ENCODE results near the gene EDEM3.

Gene EDEM3

GRCh38 chr1:184648160-184648855 lies 106.3 kb downstream of the EDEM3 start:
- no peaks in the 10 kb centered on the region for H3K36me3 ChIP-seq (ENCODE audit: control insufficient read depth in 1 of 2, insufficient read depth in 2 of 2, low read depth in 1 of 2, low read length in 2 of 2)
- no peak overlapping the region for H3K18ac ChIP-seq (ENCODE audit: low read depth in 1 of 2, low read length in 2 of 2)
- H3K79me1 ChIP-seq (replicated peaks; ENCODE audit: low read length, poor library complexity, severe bottlenecking), result no peaks in the 10 kb centered on the region
- no peak overlapping the region for H2AK5ac ChIP-seq (ENCODE audit: low read length, severe bottlenecking)
- no peaks in the 10 kb centered on the region for H3K4me1 ChIP-seq (ENCODE audit: control insufficient read depth, insufficient read depth, low read depth, low read length)
- no peak overlapping the region for H2AFZ ChIP-seq (ENCODE audit: low read depth, low read length)
- H3K4me3 ChIP-seq (ENCODE audit: insufficient read depth in 1 of 2, low read depth in 1 of 2, low read length in 2 of 2), result no peak overlapping the region
- H4K8ac ChIP-seq (ENCODE audit: low read length), result no peak overlapping the region
- H2BK5ac ChIP-seq (ENCODE audit: low read depth, low read length, poor library complexity, severe bottlenecking), result no peak overlapping the region
- peaks cover 6 to 11% of the 10 kb centered on the region in 2 experiments for H3K27me3 ChIP-seq (ENCODE audit: control insufficient read depth in 1 of 2, insufficient read depth in 1 of 2, low read length in 2 of 2)
- no peak overlapping the region for H3K14ac ChIP-seq (ENCODE audit: low read length in 2 of 2)
- H3K9me3 ChIP-seq (ENCODE audit: control insufficient read depth, low read length), result peaks cover 6% of the 10 kb centered on the region
- no peak overlapping the region for H3K9ac ChIP-seq (ENCODE audit: low read length)
- DNase-seq, result no peak
- no peak overlapping the region for H3K27ac ChIP-seq (ENCODE audit: low read length, poor library complexity, severe bottlenecking)
- no peak overlapping the region for H2BK120ac ChIP-seq (ENCODE audit: low read depth, low read length)
- no peak overlapping the region for H3K23ac ChIP-seq (ENCODE audit: low read length in 2 of 2)
- no peak overlapping the region for H3K4me2 ChIP-seq (ENCODE audit: low read length, poor library complexity, severe bottlenecking)
- H2BK12ac ChIP-seq (ENCODE audit: low read length in 2 of 2), result no peak overlapping the region
- WGBS, result 97% methylated on average over 3 of the region's 4 CpGs
- no peak overlapping the region for H4K91ac ChIP-seq (ENCODE audit: low read length)
- H2BK15ac ChIP-seq (ENCODE audit: low read depth, poor library complexity, severe bottlenecking), result no peak overlapping the region
- H3K4ac ChIP-seq (ENCODE audit: low read depth in 1 of 2, low read length in 2 of 2), result no peak overlapping the region

- Histone ChIP-seq H4K8ac (ENCODE audit: low read length) (no peak overlapping the region), H3K36me3 (ENCODE audit: control insufficient read depth in 1 of 2, insufficient read depth in 2 of 2, low read depth in 1 of 2, low read length in 2 of 2) (no peaks in the 10 kb centered on the region), H3K9me3 (ENCODE audit: control insufficient read depth, low read length) (peaks cover 4% of the 10 kb centered on the region), H2BK15ac (ENCODE audit: low read depth, poor library complexity, severe bottlenecking) (no peak overlapping the region), H3K9ac (ENCODE audit: low read length) (no peak overlapping the region), H3K4me3 (ENCODE audit: insufficient read depth in 1 of 2, low read depth in 1 of 2, low read length in 2 of 2) (no peak overlapping the region), H3K18ac (ENCODE audit: low read depth in 1 of 2, low read length in 2 of 2) (no peak overlapping the region), H3K4me1 (ENCODE audit: control insufficient read depth, insufficient read depth, low read depth, low read length) (no peaks in the 10 kb centered on the region), H2AFZ (ENCODE audit: low read depth, low read length) (no peak overlapping the region), H3K27me3 (ENCODE audit: control insufficient read depth in 1 of 2, insufficient read depth in 1 of 2, low read length in 2 of 2) (peaks cover 6 to 12% of the 10 kb centered on the region in 2 experiments), H3K79me1 (replicated peaks; ENCODE audit: low read length, poor library complexity, severe bottlenecking) (no peaks in the 10 kb centered on the region), H3K14ac (ENCODE audit: low read length in 2 of 2) (no peak overlapping the region), H3K27ac (ENCODE audit: low read length, poor library complexity, severe bottlenecking) (no peak overlapping the region), H4K91ac (ENCODE audit: low read length) (no peak overlapping the region), H2BK120ac (ENCODE audit: low read depth, low read length) (no peak overlapping the region), H2BK12ac (ENCODE audit: low read length in 2 of 2) (no peak overlapping the region), H2BK5ac (ENCODE audit: low read depth, low read length, poor library complexity, severe bottlenecking) (no peak overlapping the region), H3K4me2 (ENCODE audit: low read length, poor library complexity, severe bottlenecking) (no peak overlapping the region), H2AK5ac (ENCODE audit: low read length, severe bottlenecking) (no peak overlapping the region), H3K23ac (ENCODE audit: low read length in 2 of 2) (no peak overlapping the region), H3K4ac (ENCODE audit: low read depth in 1 of 2, low read length in 2 of 2) (no peak overlapping the region)
- 87% methylated on average over 4 of the region's 4 CpGs for WGBS
- DNase-seq, result peak; percentile 32
These were observed 107.2 kb downstream of the EDEM3 start for GRCh38 chr1:184647471-184647870.

- Histone ChIP-seq H2BK5ac (ENCODE audit: low read depth, low read length, poor library complexity, severe bottlenecking) (no peak overlapping the region), H3K27ac (ENCODE audit: low read length, poor library complexity, severe bottlenecking) (no peak overlapping the region), H3K14ac (ENCODE audit: low read length in 2 of 2) (peak overlapping the region in 1 of 2 experiments; percentile 82), H3K18ac (ENCODE audit: low read depth in 1 of 2, low read length in 2 of 2) (peak overlapping the region in 1 of 2 experiments; percentile 63), H2BK12ac (ENCODE audit: low read length in 2 of 2) (peak overlapping the region in 1 of 2 experiments; percentile 50), H2BK15ac (ENCODE audit: low read depth, poor library complexity, severe bottlenecking) (no peak overlapping the region), H3K4me3 (ENCODE audit: insufficient read depth in 1 of 2, low read depth in 1 of 2, low read length in 2 of 2) (no peak overlapping the region), H3K4me2 (ENCODE audit: low read length, poor library complexity, severe bottlenecking) (no peak overlapping the region), H4K91ac (ENCODE audit: low read length) (peak overlapping the region; percentile 6), H3K9me3 (ENCODE audit: control insufficient read depth, low read length) (no peaks in the 10 kb centered on the region), H3K4ac (ENCODE audit: low read depth in 1 of 2, low read length in 2 of 2) (peak overlapping the region in 1 of 2 experiments; percentile 13), H2BK120ac (ENCODE audit: low read depth, low read length) (no peak overlapping the region), H3K4me1 (ENCODE audit: control insufficient read depth, insufficient read depth, low read depth, low read length) (no peaks in the 10 kb centered on the region), H2AK5ac (ENCODE audit: low read length, severe bottlenecking) (no peak overlapping the region), H4K8ac (ENCODE audit: low read length) (no peak overlapping the region), H2AFZ (ENCODE audit: low read depth, low read length) (no peak overlapping the region), H3K36me3 (ENCODE audit: control insufficient read depth in 1 of 2, insufficient read depth in 2 of 2, low read depth in 1 of 2, low read length in 2 of 2) (no peaks in the 10 kb centered on the region), H3K9ac (ENCODE audit: low read length) (no peak overlapping the region), H3K79me1 (replicated peaks; ENCODE audit: low read length, poor library complexity, severe bottlenecking) (no peaks in the 10 kb centered on the region), H3K23ac (ENCODE audit: low read length in 2 of 2) (no peak overlapping the region), H3K27me3 (ENCODE audit: control insufficient read depth in 1 of 2, insufficient read depth in 1 of 2, low read length in 2 of 2) (peaks cover 6 to 12% of the 10 kb centered on the region in 2 experiments)
- WGBS, result 99% methylated on average over 3 of the region's 3 CpGs
- no peak for DNase-seq
These were observed 107.8 kb downstream of the EDEM3 start for GRCh38 chr1:184646824-184647223.

- Histone ChIP-seq H2BK15ac (ENCODE audit: low read depth, poor library complexity, severe bottlenecking) (no peak overlapping the region), H2BK5ac (ENCODE audit: low read depth, low read length, poor library complexity, severe bottlenecking) (no peak overlapping the region), H3K18ac (ENCODE audit: low read depth in 1 of 2, low read length in 2 of 2) (peak overlapping the region in 1 of 2 experiments; percentile 63), H3K4me2 (ENCODE audit: low read length, poor library complexity, severe bottlenecking) (no peak overlapping the region), H3K36me3 (ENCODE audit: control insufficient read depth in 1 of 2, insufficient read depth in 2 of 2, low read depth in 1 of 2, low read length in 2 of 2) (no peaks in the 10 kb centered on the region), H3K9ac (ENCODE audit: low read length) (no peak overlapping the region), H3K23ac (ENCODE audit: low read length in 2 of 2) (no peak overlapping the region), H2AFZ (ENCODE audit: low read depth, low read length) (no peak overlapping the region), H3K4ac (ENCODE audit: low read depth in 1 of 2, low read length in 2 of 2) (no peak overlapping the region), H4K8ac (ENCODE audit: low read length) (no peak overlapping the region), H3K79me1 (replicated peaks; ENCODE audit: low read length, poor library complexity, severe bottlenecking) (no peaks in the 10 kb centered on the region), H4K91ac (ENCODE audit: low read length) (no peak overlapping the region), H3K9me3 (ENCODE audit: control insufficient read depth, low read length) (no peaks in the 10 kb centered on the region), H3K27ac (ENCODE audit: low read length, poor library complexity, severe bottlenecking) (no peak overlapping the region), H3K4me1 (ENCODE audit: control insufficient read depth, insufficient read depth, low read depth, low read length) (no peaks in the 10 kb centered on the region), H3K4me3 (ENCODE audit: insufficient read depth in 1 of 2, low read depth in 1 of 2, low read length in 2 of 2) (no peak overlapping the region), H2BK12ac (ENCODE audit: low read length in 2 of 2) (no peak overlapping the region), H3K27me3 (ENCODE audit: control insufficient read depth in 1 of 2, insufficient read depth in 1 of 2, low read length in 2 of 2) (peaks cover 6 to 16% of the 10 kb centered on the region in 2 experiments), H2AK5ac (ENCODE audit: low read length, severe bottlenecking) (no peak overlapping the region), H2BK120ac (ENCODE audit: low read depth, low read length) (no peak overlapping the region), H3K14ac (ENCODE audit: low read length in 2 of 2) (no peak overlapping the region)
- 71% methylated on average over 3 of the region's 3 CpGs for WGBS
- DNase-seq, result no peak
These were observed 108.4 kb downstream of the EDEM3 start for GRCh38 chr1:184646178-184646701.

All from mesenchymal stem cell (in vitro differentiated cells and primary cell).